Measurements from ENCODE around the gene CDH15. TPM values are rescaled to one million over a fixed set of nuclear protein-coding genes. Genes with fewer than 3 reads are reported as not detected.

CDH15 gene
- total and polyA plus RNA-seq, 9 of the 15 experiments (the other 6 are each of a cell fraction or from before 2014, with no cell fraction given), result 0.07 to 0.18 TPM; not detected in 7

GRCh38 chr16:89149386-89149785, 22.2 kb upstream of the CDH15 start:
- POLR2A ChIA-PET, result interaction anchor here (0.6 kb wide), 1 partner anchor 28 kb away, joined by 3 read pairs; no protein-coding TSS in a partner anchor
- ATAC-seq (no peak), FAIRE-seq (no peak), DNase-seq (ENCODE audit: extremely low read depth in 1 of 4, low spot score in 3 of 4) (no peak)
- no peak overlapping the region for H3K4me2 ChIP-seq (ENCODE audit: insufficient read depth, low read length)
- peaks cover 0 to 24% of the 10 kb centered on the region in 2 experiments; a peak in 2 of 5 replicates for H3K4me1 ChIP-seq (replicated peaks in 1 of 2; ENCODE audit: control insufficient read depth in 2 of 2, insufficient read depth in 2 of 2, low read length in 2 of 2)
- TF ChIP-seq RFX7 (CRISPR knock-in tag; IDR thresholded peaks at IDR 0.05) (no peak), JUND (IDR thresholded peaks at IDR 0.05; ENCODE audit: borderline replicate concordance, low read depth, low read length) (no peak), JUND (tag; IDR thresholded peaks at IDR 0.05; ENCODE audit: borderline replicate concordance, low read depth, low read length) (no peak), ZNF140 (CRISPR knock-in tag; IDR thresholded peaks at IDR 0.05) (no peak), ESRRA (IDR thresholded peaks at IDR 0.05; ENCODE audit: borderline replicate concordance, low read depth) (no peak), CBX3 (IDR thresholded peaks at IDR 0.05; ENCODE audit: borderline replicate concordance in 1 of 2, low read length in 2 of 2) (0 out of 3 replicates have a peak, but pooled peaks of 1 of the 2 experiments have one; percentile 32), ZFP36 (IDR thresholded peaks at IDR 0.05; ENCODE audit: low read depth, low read length, partially characterized antibody) (peak; percentile 48), CHD7 (IDR thresholded peaks at IDR 0.05; ENCODE audit: low read depth, low read length) (no peak), ZNF239 (CRISPR knock-in tag; IDR thresholded peaks at IDR 0.05) (no peak), ZNF589 (CRISPR knock-in tag; IDR thresholded peaks at IDR 0.05; ENCODE audit: low read depth) (no peak), NR4A1 (CRISPR knock-in tag; IDR thresholded peaks at IDR 0.05) (no peak), NR4A1 (tag; IDR thresholded peaks at IDR 0.05) (no peak), NR2C1 (IDR thresholded peaks at IDR 0.05) (no peak), NR2C1 (tag; IDR thresholded peaks at IDR 0.05) (no peak)
- in situ Hi-C loops (cut with MboI) (no loop called here), intact Hi-C loops (cut with micrococcal nuclease) (no loop called here)
- no peaks in the 10 kb centered on the region for H3K9me1 ChIP-seq (ENCODE audit: control insufficient read depth, insufficient read depth, low read length)
- no TSS peak for BruUV-seq (replicated peaks)
- H3K4me3 ChIP-seq, result no peak overlapping the region
- no peaks in the 10 kb centered on the region for H3K79me2 ChIP-seq (ENCODE audit: control insufficient read depth, insufficient read depth, low read length)
- H3K27ac ChIP-seq (ENCODE audit: extremely low read depth, low read depth, low read length), result no peak overlapping the region
- no peaks in the 10 kb centered on the region for H3K27me3 ChIP-seq (ENCODE audit: control insufficient read depth in 2 of 2, insufficient read depth in 2 of 2, low read length in 2 of 2)
- no peaks in the 10 kb centered on the region for H4K20me1 ChIP-seq (replicated peaks; ENCODE audit: control insufficient read depth, insufficient read depth, low read length)
- CTCF ChIA-PET (ENCODE audit: low intra/inter-chr PET ratio), result no interaction called here
- no peak overlapping the region for H3K9ac ChIP-seq (ENCODE audit: insufficient read depth in 1 of 2, low read depth in 2 of 2, low read length in 2 of 2)
- peaks cover 45% of the 10 kb centered on the region; the same call in 2 of the 3 replicates for H3K36me3 ChIP-seq (ENCODE audit: control insufficient read depth, insufficient read depth, low read length)
- peaks cover 5% of the 10 kb centered on the region for H3K9me3 ChIP-seq (replicated peaks; ENCODE audit: control insufficient read depth, insufficient read depth, low read depth, low read length)
- no peak overlapping the region for H2AFZ ChIP-seq (ENCODE audit: low read depth, low read length)
- WGBS (ENCODE audit: insufficient coverage, low coverage, missing lambda C conversion rate), result 86% methylated on average over 9 of the region's 9 CpGs

Measured in K562 (cell line).